Germinal center (tissue), 1 donor: ENCODE results near the gene UGDH.
"Not testable (repeated sequence)": the region's sequence is repeated elsewhere in the genome, so short reads cannot be mapped to it uniquely, and the experiment has no call there.

Source experiments
- DNase-seq: peaks from one replicate; pipeline ENCODE4 v3.0.0; 2012; ENCODE audit warnings: mixed read lengths, low spot score

Gene UGDH

DNA sequence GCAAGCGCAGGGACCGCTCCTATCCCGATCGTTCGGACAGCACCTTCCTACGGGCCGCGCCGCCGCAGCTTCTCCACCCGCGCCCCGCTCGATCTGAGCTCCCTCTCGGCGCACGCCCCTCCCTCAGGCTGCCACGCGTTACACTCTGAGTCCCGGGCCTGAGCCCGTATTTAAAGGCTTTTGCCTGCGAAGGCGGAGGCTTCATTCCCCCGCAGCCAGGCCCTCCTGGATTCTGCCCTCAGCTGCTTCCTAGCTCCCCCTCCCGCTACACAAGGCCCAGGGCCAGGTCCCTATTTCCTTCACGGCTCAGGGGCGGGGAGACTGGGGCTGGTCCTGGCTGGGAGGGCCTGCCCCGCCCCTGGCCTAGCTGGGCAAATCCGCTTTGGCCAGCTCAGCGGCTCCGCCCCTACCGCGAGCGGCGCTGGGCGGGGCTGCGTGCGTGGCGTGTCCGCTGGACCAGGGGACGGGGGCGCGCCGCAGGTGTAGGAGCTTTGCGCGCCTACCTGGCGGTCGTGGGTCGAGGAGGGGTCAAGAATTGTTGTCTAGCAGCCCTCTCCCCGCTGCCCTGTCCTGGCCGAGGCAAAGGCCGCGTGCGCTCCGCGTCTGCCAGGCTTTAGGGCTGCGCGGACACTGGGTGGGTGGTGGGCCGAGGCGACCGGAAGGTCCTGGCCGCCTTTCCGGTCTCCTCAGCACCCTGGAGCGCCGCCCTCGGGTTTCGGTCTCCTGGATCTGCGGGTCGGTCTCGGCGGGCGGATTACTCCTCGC, at the start of gene UGDH:
Gene UGDH, minus strand, starts transcription at position 144 of the 765 bp plus-strand sequence. CDS start 5,927 bp downstream, outside the sequence.
- DNase-seq = peak; percentile 98

GRCh38 chr4:39574946-39575345, 47.7 kb upstream of the UGDH start:
- DNase-seq = no peak

GRCh38 chr4:39571504-39571903, 44.3 kb upstream of the UGDH start:
- DNase-seq = no peak

- DNase-seq = no peak
Measured at GRCh38 chr4:39571054-39571453, 43.8 kb upstream of the UGDH start.

DNA sequence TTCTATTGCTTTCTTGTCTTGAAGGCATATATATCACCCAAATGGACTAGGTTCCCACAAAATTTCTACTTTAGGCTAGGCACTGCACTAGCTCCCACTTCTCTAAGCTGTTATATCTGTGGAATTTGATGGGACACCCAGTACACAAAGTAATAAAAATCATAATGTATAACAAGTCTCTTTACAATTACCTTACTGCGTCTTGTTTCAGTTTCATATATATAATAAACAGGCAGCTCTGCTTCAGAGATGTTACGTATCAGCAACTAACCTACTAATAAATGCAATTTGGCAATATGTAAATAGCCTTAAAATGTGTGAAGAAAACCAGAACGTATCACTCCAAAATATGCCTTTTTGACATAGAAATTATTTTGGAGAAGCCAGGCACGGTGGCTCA, 42.0 kb upstream of the UGDH start:
- DNase-seq = no peak

DNA sequence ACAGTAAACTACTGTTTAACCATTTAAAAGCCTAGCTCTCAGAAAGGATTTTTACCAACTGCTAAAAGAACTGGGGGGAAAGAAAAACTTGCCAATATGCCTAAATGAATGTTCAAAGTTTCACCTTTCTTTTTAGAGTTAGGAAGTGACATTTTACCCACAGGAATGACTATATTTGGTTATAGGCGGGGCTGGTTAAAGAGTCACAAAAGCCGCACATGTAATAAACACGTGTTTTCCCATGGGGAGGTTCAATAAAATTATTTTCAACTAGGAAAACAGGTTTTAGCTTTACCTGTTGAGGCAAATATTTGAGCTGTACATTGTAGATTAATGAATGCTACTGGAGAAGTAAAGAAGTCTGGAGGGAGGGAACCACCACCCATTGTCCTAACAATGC, 41.6 kb upstream of the UGDH start:
- DNase-seq = no peak

GRCh38 chr4:39565878-39566600, 38.8 kb upstream of the UGDH start:
- DNase-seq = no peak

- no peak for DNase-seq
Measured at GRCh38 chr4:39563346-39563847, 36.2 kb upstream of the UGDH start.

DNA sequence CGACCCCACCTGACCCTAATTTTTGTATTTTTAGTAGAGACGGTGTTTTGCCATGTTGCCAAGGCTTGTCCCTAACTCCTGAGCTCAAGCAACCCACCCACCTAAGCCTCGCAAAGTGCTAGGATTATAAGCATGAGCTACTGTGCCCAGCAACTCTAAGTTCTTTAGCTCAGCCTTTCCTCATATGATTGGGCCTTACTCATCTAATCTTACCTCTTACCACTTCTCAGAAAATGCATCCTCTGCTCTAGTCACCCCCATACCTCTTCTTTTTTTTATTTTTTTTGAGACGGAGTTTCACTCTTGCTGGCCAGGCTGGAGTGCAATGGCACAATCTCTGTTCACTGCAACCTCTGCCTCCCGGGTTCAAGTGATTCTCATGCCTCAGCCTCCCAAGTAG, 35.6 kb upstream of the UGDH start:
- DNase-seq = no peak

DNA sequence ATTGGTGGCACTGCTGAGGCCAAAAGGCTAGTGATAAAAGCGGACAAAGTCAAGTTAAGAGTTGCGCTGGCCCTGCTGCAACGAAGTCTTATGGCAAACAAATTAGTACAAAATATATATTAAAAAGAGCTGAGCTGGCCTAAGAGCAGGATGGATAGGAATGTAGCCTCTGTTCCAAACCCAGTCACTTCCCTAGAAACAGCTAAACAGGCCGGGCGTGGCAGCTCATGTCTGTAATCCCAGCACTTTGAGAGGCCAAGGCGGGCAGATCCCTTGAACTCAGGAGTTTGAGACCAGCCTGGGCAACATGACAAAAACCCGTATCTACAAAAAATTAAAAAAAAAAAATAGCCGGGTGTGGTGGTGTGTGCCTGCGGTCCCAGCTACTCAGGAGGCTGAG, 32.4 kb upstream of the UGDH start:
- no peak for DNase-seq

DNA sequence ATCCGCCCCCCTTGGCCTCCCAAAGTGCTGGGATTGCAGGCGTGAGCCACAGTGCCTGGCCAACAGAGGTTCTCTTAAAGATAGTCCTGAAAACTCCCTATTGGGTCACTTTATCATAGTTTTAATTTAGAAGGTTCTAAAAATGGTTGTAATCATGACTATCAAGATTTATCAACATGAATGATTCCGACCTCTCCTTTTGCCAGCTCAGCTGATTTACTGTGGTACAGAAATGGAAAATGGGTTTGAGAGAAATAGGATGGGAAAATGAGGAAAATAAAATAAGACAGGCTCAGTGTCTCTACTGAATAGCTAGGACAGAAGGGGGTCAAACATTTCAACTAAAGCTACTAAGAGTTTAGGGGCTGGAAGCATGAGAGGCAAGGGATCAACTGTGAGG, 28.2 kb upstream of the UGDH start:
- DNase-seq = no peak

GRCh38 chr4:39548425-39549067, 21.3 kb upstream of the UGDH start:
- DNase-seq = no peak

GRCh38 chr4:39544580-39545315, 17.5 kb upstream of the UGDH start:
- no peak for DNase-seq

GRCh38 chr4:39544080-39544479, 16.8 kb upstream of the UGDH start:
- not testable (repeated sequence) for DNase-seq

DNA sequence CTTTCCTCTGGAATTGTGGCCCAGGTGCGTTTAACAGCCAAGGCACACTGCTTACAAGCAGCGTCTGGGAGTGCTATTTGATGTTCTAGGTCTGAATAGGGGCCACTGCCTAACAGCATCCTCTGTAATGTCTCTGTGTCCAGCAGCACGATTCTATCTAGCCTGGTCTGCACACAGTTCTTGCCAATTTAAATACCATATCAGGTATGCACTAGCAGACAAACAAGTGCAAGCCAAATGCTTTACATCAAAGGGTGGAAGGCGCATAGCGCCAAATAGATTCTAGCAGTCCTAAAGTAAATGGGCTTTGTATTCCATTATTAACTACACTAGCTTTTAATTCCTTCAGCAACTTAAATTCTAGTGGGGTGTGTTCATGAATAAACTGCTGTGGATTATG, 15.8 kb upstream of the UGDH start:
- no peak for DNase-seq

GRCh38 chr4:39542611-39543012, 15.4 kb upstream of the UGDH start:
- no peak for DNase-seq

- DNase-seq = no peak
Measured at GRCh38 chr4:39541987-39542610, 14.9 kb upstream of the UGDH start.

GRCh38 chr4:39539089-39539611, 11.9 kb upstream of the UGDH start:
- no peak for DNase-seq

DNA sequence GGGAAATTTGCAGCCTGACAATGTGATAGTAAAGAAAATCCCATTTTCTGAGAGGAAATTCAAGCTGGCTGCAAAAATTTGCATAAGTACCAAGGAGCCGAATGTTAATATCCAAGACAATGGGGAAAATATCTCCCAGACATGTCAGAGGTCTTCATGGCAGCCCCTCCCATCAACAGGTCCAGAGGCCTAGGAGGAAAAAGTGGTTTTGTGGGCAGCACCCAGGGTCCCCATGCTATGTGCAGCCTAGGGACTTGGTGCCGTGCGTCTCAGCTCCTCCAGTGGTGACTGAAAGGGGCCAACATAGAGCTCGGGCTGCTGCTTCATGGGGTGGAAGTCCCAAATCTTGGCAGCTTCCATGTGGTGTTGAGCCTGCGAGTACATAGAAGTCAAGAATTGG, 6.3 kb upstream of the UGDH start:
- no peak for DNase-seq

GRCh38 chr4:39532237-39532636, 5.0 kb upstream of the UGDH start:
- not testable (repeated sequence) for DNase-seq

- DNase-seq = no peak
Measured at GRCh38 chr4:39530682-39531081, 3.4 kb upstream of the UGDH start.
